ENCODE results near the gene SH3BP4. TPM values are rescaled to one million over a fixed set of nuclear protein-coding genes. Genes with fewer than 3 reads are reported as not detected.

SH3BP4 gene
- total and polyA plus RNA-seq, 2 of the 13 experiments (the other 11 are each of a cell fraction or from before 2014, with no cell fraction given): 34.6 to 99.1 TPM

DNA sequence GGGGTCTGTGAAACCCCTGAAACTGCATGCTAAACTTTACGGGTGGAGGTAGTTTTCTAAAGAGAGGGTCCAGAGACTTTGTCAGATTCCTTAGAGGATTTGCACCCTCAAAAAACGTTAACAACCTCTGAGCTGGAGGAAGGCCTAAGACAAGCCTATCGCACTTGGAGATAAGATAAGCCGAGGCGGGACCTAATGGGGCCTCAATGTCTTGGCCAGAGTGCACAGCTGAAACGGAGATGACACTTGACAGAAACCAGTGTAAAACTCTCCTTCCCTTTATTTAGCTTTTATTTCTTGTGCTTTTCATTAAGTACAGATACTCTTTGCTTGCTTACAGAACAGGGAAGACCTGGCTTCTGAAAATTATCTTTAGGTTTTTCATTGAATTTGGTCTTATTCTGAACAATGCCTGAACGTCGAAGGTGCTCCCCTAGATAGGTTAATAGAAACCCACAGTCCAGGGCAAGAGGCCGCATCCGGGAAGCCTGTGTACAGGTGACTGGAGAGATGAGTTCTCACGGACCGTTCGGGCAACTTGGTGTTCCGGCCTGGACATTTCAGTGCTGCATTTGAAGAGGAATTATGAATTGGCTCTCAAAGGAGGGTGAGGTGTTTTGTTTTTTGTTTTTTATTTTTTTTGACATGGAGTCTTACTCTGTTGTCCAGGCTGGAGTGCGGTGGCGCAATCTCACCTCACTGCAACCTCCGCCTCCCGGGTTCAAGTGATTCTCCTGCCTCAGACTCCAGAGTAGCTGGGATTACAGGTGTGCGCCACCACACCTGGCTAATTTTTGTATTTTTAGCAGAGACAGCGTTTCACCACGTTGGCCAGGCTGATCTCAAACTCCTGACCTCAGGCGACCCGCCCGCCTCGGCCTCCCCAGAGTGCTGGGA lies 49.7 kb downstream of the SH3BP4 start:
- no TSS peak for BruUV-seq (replicated peaks)
- Histone ChIP-seq H3K4me2 (ENCODE audit: low read depth, low read length) (peak overlapping the region; percentile 76), H3K4me3 (replicated peaks in 1 of 3; ENCODE audit: insufficient read depth in 1 of 3, low read depth in 2 of 3, low read length in 3 of 3) (0 out of 6 replicates have a peak overlapping the region, but pooled peaks of 1 of the 3 experiments have one; percentile 47), H3K27ac (ENCODE audit: extremely low read length, insufficient read depth, low read length) (peak overlapping the region; percentile 81), H3K4me1 (ENCODE audit: insufficient read depth, low read length) (peaks cover 100% of the 10 kb centered on the region), H3K79me2 (ENCODE audit: insufficient read depth, low read length) (peaks cover 96% of the 10 kb centered on the region), H4K20me1 (ENCODE audit: insufficient read depth, low read length) (peaks cover 80% of the 10 kb centered on the region; the same call in 1 of the 2 replicates), H3K27me3 (ENCODE audit: control insufficient read depth in 1 of 2, insufficient read depth in 2 of 2, low read length in 2 of 2) (no peaks in the 10 kb centered on the region), H2AFZ (ENCODE audit: low read length) (no peak overlapping the region), H3K9me3 (ENCODE audit: low read length) (no peaks in the 10 kb centered on the region), H3K9ac (ENCODE audit: insufficient read depth, low read depth, low read length) (peak overlapping the region; percentile 46), H3K36me3 (replicated peaks in 1 of 2; ENCODE audit: control insufficient read depth in 1 of 2, insufficient read depth in 2 of 2, low read length in 2 of 2) (peaks cover 14 to 38% of the 10 kb centered on the region in 2 experiments; a peak in 4 of 5 replicates)
- 80% methylated on average over 25 of the region's 25 CpGs for WGBS (ENCODE audit: low lambda C conversion rate)
- ChIA-PET POLR2A (interaction anchor here (0.8 to 10.2 kb wide), 10 partner anchors 20 to 441 kb away, joined by 3 to 268 read pairs (median 3); no protein-coding TSS in a partner anchor), CTCF (ENCODE audit: low intra/inter-chr PET ratio, low total read pairs) (no interaction called here)
- FAIRE-seq (no peak), ATAC-seq (no peak), DNase-seq (ENCODE audit: low spot score) (no peak)
- intact Hi-C loops (cut with micrococcal nuclease; ENCODE audit: unreplicated experiment) (loop anchor here (2.0 kb wide), 1 partner anchor 49 kb away; the partner anchor contains the start of gene SH3BP4), in situ Hi-C loops (cut with HindIII; ENCODE audit: extremely low pct_ligation_motif_present, low pct_unique_long_range_greater_than_20kb) (no loop called here)
- TF ChIP-seq ZNF121 (CRISPR knock-in tag; IDR thresholded peaks at IDR 0.05) (peak; percentile 91), ZNF567 (CRISPR knock-in tag; IDR thresholded peaks at IDR 0.05; ENCODE audit: borderline replicate concordance) (0 out of 2 replicates have a peak, but pooled peaks have one; percentile 11), ZNF543 (CRISPR knock-in tag; IDR thresholded peaks at IDR 0.05) (0 out of 2 replicates have a peak, but pooled peaks have one; percentile 24), ZNF232 (CRISPR knock-in tag; IDR thresholded peaks at IDR 0.05; ENCODE audit: borderline replicate concordance) (no peak), SIX1 (CRISPR knock-in tag; IDR thresholded peaks at IDR 0.05; ENCODE audit: borderline replicate concordance) (no peak), REL (CRISPR knock-in tag; conservative IDR thresholded peaks at IDR 0.05) (0 out of 2 replicates have a peak, but pooled peaks have one; percentile 6), ZNF460 (CRISPR knock-in tag; IDR thresholded peaks at IDR 0.05; ENCODE audit: borderline replicate concordance) (peak; percentile 36; the same call in 1 of the 2 replicates), RORA (CRISPR knock-in tag; IDR thresholded peaks at IDR 0.05) (no peak), ZEB1 (IDR thresholded peaks at IDR 0.05; ENCODE audit: insufficient replicate concordance, low read depth) (peak; percentile 8), ZNF20 (CRISPR knock-in tag; IDR thresholded peaks at IDR 0.05) (no peak), SATB2 (CRISPR knock-in tag; IDR thresholded peaks at IDR 0.05) (no peak), IRX3 (CRISPR knock-in tag; IDR thresholded peaks at IDR 0.05; ENCODE audit: borderline replicate concordance, low read depth) (no peak)
- TF ChIP-seq, protein P1, sequence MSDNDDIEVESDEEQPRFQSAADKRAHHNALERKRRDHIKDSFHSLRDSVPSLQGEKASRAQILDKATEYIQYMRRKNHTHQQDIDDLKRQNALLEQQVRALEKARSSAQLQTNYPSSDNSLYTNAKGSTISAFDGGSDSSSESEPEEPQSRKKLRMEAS (IDR thresholded peaks at IDR 0.05): 0 out of 2 replicates have a peak, but pooled peaks have one; percentile 18
- TF ChIP-seq, protein P2, sequence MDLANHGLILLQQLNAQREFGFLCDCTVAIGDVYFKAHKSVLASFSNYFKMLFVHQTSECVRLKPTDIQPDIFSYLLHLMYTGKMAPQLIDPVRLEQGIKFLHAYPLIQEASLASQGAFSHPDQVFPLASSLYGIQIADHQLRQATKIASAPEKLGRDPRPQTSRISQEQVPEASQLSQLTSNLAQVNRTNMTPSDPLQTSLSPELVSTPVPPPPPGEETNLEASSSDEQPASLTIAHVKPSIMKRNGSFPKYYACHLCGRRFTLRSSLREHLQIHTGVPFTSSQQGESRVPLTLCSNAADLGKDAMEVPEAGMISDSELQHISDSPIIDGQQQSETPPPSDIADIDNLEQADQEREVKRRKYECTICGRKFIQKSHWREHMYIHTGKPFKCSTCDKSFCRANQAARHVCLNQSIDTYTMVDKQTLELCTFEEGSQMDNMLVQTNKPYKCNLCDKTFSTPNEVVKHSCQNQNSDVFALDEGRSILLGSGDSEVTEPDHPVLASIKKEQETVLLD (CRISPR knock-in tag; IDR thresholded peaks at IDR 0.05; ENCODE audit: low read depth): no peak
- TF ChIP-seq, protein P3, sequence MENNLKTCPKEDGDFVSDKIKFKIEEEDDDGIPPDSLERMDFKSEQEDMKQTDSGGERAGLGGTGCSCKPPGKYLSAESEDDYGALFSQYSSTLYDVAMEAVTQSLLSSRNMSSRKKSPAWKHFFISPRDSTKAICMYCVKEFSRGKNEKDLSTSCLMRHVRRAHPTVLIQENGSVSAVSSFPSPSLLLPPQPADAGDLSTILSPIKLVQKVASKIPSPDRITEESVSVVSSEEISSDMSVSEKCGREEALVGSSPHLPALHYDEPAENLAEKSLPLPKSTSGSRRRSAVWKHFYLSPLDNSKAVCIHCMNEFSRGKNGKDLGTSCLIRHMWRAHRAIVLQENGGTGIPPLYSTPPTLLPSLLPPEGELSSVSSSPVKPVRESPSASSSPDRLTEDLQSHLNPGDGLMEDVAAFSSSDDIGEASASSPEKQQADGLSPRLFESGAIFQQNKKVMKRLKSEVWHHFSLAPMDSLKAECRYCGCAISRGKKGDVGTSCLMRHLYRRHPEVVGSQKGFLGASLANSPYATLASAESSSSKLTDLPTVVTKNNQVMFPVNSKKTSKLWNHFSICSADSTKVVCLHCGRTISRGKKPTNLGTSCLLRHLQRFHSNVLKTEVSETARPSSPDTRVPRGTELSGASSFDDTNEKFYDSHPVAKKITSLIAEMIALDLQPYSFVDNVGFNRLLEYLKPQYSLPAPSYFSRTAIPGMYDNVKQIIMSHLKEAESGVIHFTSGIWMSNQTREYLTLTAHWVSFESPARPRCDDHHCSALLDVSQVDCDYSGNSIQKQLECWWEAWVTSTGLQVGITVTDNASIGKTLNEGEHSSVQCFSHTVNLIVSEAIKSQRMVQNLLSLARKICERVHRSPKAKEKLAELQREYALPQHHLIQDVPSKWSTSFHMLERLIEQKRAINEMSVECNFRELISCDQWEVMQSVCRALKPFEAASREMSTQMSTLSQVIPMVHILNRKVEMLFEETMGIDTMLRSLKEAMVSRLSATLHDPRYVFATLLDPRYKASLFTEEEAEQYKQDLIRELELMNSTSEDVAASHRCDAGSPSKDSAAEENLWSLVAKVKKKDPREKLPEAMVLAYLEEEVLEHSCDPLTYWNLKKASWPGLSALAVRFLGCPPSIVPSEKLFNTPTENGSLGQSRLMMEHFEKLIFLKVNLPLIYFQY (CRISPR knock-in tag; IDR thresholded peaks at IDR 0.05; ENCODE audit: borderline replicate concordance): no peak
- TF ChIP-seq, protein P4, sequence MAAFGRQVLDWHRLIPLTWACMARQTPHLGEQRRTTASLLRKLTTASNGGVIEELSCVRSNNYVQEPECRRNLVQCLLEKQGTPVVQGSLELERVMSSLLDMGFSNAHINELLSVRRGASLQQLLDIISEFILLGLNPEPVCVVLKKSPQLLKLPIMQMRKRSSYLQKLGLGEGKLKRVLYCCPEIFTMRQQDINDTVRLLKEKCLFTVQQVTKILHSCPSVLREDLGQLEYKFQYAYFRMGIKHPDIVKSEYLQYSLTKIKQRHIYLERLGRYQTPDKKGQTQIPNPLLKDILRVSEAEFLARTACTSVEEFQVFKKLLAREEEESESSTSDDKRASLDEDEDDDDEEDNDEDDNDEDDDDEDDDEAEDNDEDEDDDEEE (CRISPR knock-in tag; IDR thresholded peaks at IDR 0.05): no peak

All from HepG2 (cell line).